SK-N-SH (cell line): Measurements from ENCODE around the gene RECK. TPM values are rescaled to one million over a fixed set of nuclear protein-coding genes. Genes with fewer than 3 reads are reported as not detected.

Source experiments
- CTCF ChIA-PET: fragments of 300-600, 350-600 bp; formaldehyde crosslinking; extraction: SDS; loops from one replicate; lab custom pipeline; 2021; lab: Yijun Ruan, JAX
- POLR2A ChIA-PET: fragments of 350-600 bp; sonication (Branson Sonifier 250); formaldehyde crosslinking; extraction: SDS; loops from one replicate; lab custom pipeline; 2020; ENCODE audit warnings: antibody characterized with exemption, inconsistent platforms; lab: Yijun Ruan, JAX
- DNase-seq: peaks from one replicate; pipeline ENCODE4 v3.0.0; 2012
- H2AFZ ChIP-seq: fragments of 200-600 bp; sonication (generic); 2 replicates; pipeline ENCODE4 v1.8.1; 2016; ENCODE audit warnings: antibody characterized with exemption, mild to moderate bottlenecking, low read depth
- H3F3A ChIP-seq: fragments of 200-600 bp; sonication (generic); replicated peaks from 2 replicates; pipeline ENCODE3; 2016; ENCODE audit warnings: antibody characterized with exemption, mild to moderate bottlenecking; ENCODE audit not compliant: insufficient read depth
- H3K27ac ChIP-seq, 2 experiments: fragments of 200-500 bp in 1 of 2; fragments of 200-600 bp in 1 of 2; sonication (Bioruptor generic) in 1 of 2; sonication (generic), shearing (Covaris generic) in 1 of 2; 2 replicates each; pipeline versions ENCODE4 v1.5.1 to v1.6.1; 2014 to 2016; ENCODE audit warnings: low read depth in 2 of 2, inconsistent platforms in 1 of 2, low read length in 1 of 2, mild to moderate bottlenecking in 1 of 2, mixed read lengths in 1 of 2
- H3K27me3 ChIP-seq: fragments of 200-600 bp; sonication (generic), shearing (Covaris generic); 2 replicates; pipeline ENCODE4 v1.6.1; 2016; ENCODE audit warnings: mixed run types; ENCODE audit not compliant: insufficient read depth
- H3K36me3 ChIP-seq, 2 experiments: fragments of 200-500 bp in 1 of 2; fragments of 200-600 bp in 1 of 2; sonication (Bioruptor generic) in 1 of 2; sonication (generic) in 1 of 2; replicated peaks in 1 of 2; 2 replicates each; pipeline versions ENCODE3 to v1.5.1; 2014 to 2016; ENCODE audit warnings: low read length in 1 of 2, mild to moderate bottlenecking in 1 of 2; ENCODE audit not compliant: insufficient read depth in 2 of 2, control insufficient read depth in 1 of 2
- H3K4me1 ChIP-seq, 2 experiments: fragments of 200-500 bp in 1 of 2; fragments of 200-600 bp in 1 of 2; sonication (Bioruptor generic) in 1 of 2; sonication (generic), shearing (Covaris generic) in 1 of 2; 2 replicates each; pipeline versions ENCODE4 v1.5.1 to v1.6.1; 2014 to 2016; ENCODE audit warnings: low read depth in 1 of 2, low read length in 1 of 2, mixed run types in 1 of 2; ENCODE audit not compliant: insufficient read depth in 2 of 2, control insufficient read depth in 1 of 2
- H3K4me2 ChIP-seq: fragments of 200-600 bp; sonication (generic), shearing (Covaris generic); 2 replicates; pipeline ENCODE4 v1.6.1; 2017; ENCODE audit warnings: mixed run types
- H3K4me3 ChIP-seq, 2 experiments: fragments of 200-500 bp in 1 of 2; fragments of 200-600 bp in 1 of 2; sonication (Bioruptor generic) in 1 of 2; sonication (generic), shearing (Covaris generic) in 1 of 2; 2 replicates each; pipeline versions ENCODE4 v1.5.1 to v1.8.1; 2014 to 2016; ENCODE audit warnings: low read depth in 2 of 2, inconsistent platforms in 1 of 2, low read length in 1 of 2, mild to moderate bottlenecking in 1 of 2, mixed read lengths in 1 of 2, moderate library complexity in 1 of 2
- H3K79me2 ChIP-seq: fragments of 200-600 bp; sonication (generic); 2 replicates; pipeline ENCODE4 v1.8.1; 2017; ENCODE audit warnings: mild to moderate bottlenecking; ENCODE audit not compliant: insufficient read depth
- H3K9ac ChIP-seq: fragments of 200-600 bp; sonication (generic); 2 replicates; pipeline ENCODE4 v1.6.1; 2017; ENCODE audit warnings: mixed run types
- H3K9me2 ChIP-seq: fragments of 200-600 bp; sonication (generic); 2 replicates; pipeline ENCODE4 v1.6.1; 2017; ENCODE audit warnings: mixed run types
- H3K9me3 ChIP-seq: fragments of 200-600 bp; sonication (generic); 2 replicates; pipeline ENCODE4 v1.6.1; 2017; ENCODE audit warnings: mixed run types, mild to moderate bottlenecking, moderate library complexity
- H4K20me1 ChIP-seq: fragments of 200-600 bp; sonication (generic); 2 replicates; pipeline ENCODE4 v1.6.1; 2017; ENCODE audit warnings: mild to moderate bottlenecking, mixed run types; ENCODE audit not compliant: insufficient read depth
- CHD2 ChIP-seq: fragments of 150-350 bp; IDR thresholded peaks from 2 replicates; pipeline ENCODE4 v1.6.1; 2018; ENCODE audit warnings: low read length; ENCODE audit not compliant: partially characterized antibody
- ELF1 ChIP-seq: IDR thresholded peaks from 2 replicates; pipeline ENCODE4 v1.4.0; 2012
- EZH2phosphoT487 ChIP-seq: fragments of 200-600 bp; sonication (generic); IDR thresholded peaks from 2 replicates; pipeline ENCODE4 v1.6.1; 2017; ENCODE audit warnings: low read depth, mixed run types, mild to moderate bottlenecking, antibody characterized with exemption, moderate library complexity, borderline replicate concordance
- FOXJ3 ChIP-seq: sonication (generic); formaldehyde crosslinking; IDR thresholded peaks from 2 replicates; pipeline ENCODE4 v1.5.1; 2020; ENCODE audit warnings: mild to moderate bottlenecking, missing genetic modification reagents
- FOXM1 ChIP-seq: IDR thresholded peaks from 2 replicates; pipeline ENCODE4 v1.4.0; 2012; ENCODE audit warnings: low read depth, mild to moderate bottlenecking
- MXI1 ChIP-seq: IDR thresholded peaks from 2 replicates; pipeline ENCODE4 v1.6.1; 2012; ENCODE audit warnings: mild to moderate bottlenecking, low read depth, low read length, improper control_type of control experiment
- NFIC ChIP-seq: IDR thresholded peaks from 2 replicates; pipeline ENCODE4 v1.4.0; 2012; ENCODE audit warnings: borderline replicate concordance
- RFX5 ChIP-seq: IDR thresholded peaks from 2 replicates; pipeline ENCODE4 v1.6.1; 2012; ENCODE audit warnings: mild to moderate bottlenecking, improper control_type of control experiment, low read length
- TCF12 ChIP-seq: IDR thresholded peaks from 2 replicates; pipeline ENCODE4 v1.4.0; 2012
- WGBS: methylation state at CpG from one replicate; pipeline ENCODE4 v1.1.6; 2017; ENCODE audit warnings: low lambda C conversion rate; 5-methylcytosine and 5-hydroxymethylcytosine counted together
- polyA plus RNA-seq, 3 experiments: library from polyadenylated mRNA; depleted of rRNA; stranded (reverse); fragments of >200 nt; gene quantifications; 2 replicates each; pipeline ENCODE4 v1.2.3, GENCODE V29; 2012
- TF ChIP-seq, protein P1 (sequence below): fragments of 200-600 bp; sonication (generic); IDR thresholded peaks from 2 replicates; pipeline ENCODE4 v1.6.1; 2017; ENCODE audit warnings: antibody characterized with exemption, mild to moderate bottlenecking, moderate library complexity
- TF ChIP-seq, protein P2 (sequence below): fragments of 150-350 bp; IDR thresholded peaks from 2 replicates; pipeline ENCODE4 v1.6.1; 2017; ENCODE audit warnings: antibody characterized with exemption, low read length, low read depth, borderline replicate concordance
- TF ChIP-seq, protein P3 (sequence below): fragments of 150-350 bp; IDR thresholded peaks from 2 replicates; pipeline ENCODE4 v1.6.1; 2016; ENCODE audit warnings: mild to moderate bottlenecking, low read depth, low read length
- TF ChIP-seq, protein P4 (sequence below): IDR thresholded peaks from 2 replicates; pipeline ENCODE4 v1.6.1; 2012; ENCODE audit warnings: mild to moderate bottlenecking, low read depth, low read length, moderate library complexity

The RECK gene
- polyA plus RNA-seq, 1 of the 3 experiments (the other 2 are of a cell fraction): 22.8 TPM

DNA sequence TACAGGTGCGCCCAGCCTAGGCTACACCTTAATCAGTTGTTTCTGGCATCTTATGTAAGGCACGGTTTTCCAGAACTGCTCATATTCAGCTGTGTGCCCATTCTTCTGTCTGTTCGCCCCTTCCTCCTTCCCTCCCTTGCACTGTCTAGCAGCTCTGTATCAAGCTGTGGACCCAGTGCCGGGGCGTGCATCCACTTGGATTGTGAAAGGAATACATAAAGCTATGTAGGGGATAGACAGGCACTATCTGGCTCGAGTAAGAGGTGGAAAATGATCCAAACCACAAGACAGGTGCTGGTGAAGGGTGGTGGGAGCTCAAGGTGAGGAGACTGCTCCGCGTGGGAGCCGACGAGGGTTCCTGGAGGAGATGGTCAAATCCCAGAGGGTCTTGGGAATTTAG lies 101.8 kb downstream of the RECK start:
- no peak overlapping the region for H3K27ac ChIP-seq
- H2AFZ ChIP-seq: no peak overlapping the region
- POLR2A ChIA-PET: interaction anchor here (2.9 kb wide), 1 partner anchor 25 kb away, joined by 12 read pairs; no protein-coding TSS in a partner anchor
- no peak for DNase-seq
- no peaks in the 10 kb centered on the region for H3F3A ChIP-seq
- peaks cover 8% of the 10 kb centered on the region for H4K20me1 ChIP-seq
- H3K79me2 ChIP-seq: peaks cover 50% of the 10 kb centered on the region
- H3K4me3 ChIP-seq: no peak overlapping the region
- peak overlapping the region; percentile 98; the same call in 1 of the 2 replicates for H3K4me2 ChIP-seq
- no peak for TF ChIP-seq RFX5
- TF ChIP-seq, protein P1, sequence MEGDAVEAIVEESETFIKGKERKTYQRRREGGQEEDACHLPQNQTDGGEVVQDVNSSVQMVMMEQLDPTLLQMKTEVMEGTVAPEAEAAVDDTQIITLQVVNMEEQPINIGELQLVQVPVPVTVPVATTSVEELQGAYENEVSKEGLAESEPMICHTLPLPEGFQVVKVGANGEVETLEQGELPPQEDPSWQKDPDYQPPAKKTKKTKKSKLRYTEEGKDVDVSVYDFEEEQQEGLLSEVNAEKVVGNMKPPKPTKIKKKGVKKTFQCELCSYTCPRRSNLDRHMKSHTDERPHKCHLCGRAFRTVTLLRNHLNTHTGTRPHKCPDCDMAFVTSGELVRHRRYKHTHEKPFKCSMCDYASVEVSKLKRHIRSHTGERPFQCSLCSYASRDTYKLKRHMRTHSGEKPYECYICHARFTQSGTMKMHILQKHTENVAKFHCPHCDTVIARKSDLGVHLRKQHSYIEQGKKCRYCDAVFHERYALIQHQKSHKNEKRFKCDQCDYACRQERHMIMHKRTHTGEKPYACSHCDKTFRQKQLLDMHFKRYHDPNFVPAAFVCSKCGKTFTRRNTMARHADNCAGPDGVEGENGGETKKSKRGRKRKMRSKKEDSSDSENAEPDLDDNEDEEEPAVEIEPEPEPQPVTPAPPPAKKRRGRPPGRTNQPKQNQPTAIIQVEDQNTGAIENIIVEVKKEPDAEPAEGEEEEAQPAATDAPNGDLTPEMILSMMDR: no peak
- TF ChIP-seq NFIC: no peak
- TF ChIP-seq MXI1: no peak
- TF ChIP-seq, protein P2, sequence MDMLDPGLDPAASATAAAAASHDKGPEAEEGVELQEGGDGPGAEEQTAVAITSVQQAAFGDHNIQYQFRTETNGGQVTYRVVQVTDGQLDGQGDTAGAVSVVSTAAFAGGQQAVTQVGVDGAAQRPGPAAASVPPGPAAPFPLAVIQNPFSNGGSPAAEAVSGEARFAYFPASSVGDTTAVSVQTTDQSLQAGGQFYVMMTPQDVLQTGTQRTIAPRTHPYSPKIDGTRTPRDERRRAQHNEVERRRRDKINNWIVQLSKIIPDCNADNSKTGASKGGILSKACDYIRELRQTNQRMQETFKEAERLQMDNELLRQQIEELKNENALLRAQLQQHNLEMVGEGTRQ: no peak
- TF ChIP-seq, protein P3, sequence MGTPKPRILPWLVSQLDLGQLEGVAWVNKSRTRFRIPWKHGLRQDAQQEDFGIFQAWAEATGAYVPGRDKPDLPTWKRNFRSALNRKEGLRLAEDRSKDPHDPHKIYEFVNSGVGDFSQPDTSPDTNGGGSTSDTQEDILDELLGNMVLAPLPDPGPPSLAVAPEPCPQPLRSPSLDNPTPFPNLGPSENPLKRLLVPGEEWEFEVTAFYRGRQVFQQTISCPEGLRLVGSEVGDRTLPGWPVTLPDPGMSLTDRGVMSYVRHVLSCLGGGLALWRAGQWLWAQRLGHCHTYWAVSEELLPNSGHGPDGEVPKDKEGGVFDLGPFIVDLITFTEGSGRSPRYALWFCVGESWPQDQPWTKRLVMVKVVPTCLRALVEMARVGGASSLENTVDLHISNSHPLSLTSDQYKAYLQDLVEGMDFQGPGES: no peak
- no peak for TF ChIP-seq FOXJ3 (CRISPR knock-in tag)
- TF ChIP-seq CHD2: no peak
- no peak for TF ChIP-seq FOXM1
- TF ChIP-seq TCF12: no peak
- no peak for TF ChIP-seq ELF1
- no peak for TF ChIP-seq EZH2phosphoT487
- TF ChIP-seq, protein P4, sequence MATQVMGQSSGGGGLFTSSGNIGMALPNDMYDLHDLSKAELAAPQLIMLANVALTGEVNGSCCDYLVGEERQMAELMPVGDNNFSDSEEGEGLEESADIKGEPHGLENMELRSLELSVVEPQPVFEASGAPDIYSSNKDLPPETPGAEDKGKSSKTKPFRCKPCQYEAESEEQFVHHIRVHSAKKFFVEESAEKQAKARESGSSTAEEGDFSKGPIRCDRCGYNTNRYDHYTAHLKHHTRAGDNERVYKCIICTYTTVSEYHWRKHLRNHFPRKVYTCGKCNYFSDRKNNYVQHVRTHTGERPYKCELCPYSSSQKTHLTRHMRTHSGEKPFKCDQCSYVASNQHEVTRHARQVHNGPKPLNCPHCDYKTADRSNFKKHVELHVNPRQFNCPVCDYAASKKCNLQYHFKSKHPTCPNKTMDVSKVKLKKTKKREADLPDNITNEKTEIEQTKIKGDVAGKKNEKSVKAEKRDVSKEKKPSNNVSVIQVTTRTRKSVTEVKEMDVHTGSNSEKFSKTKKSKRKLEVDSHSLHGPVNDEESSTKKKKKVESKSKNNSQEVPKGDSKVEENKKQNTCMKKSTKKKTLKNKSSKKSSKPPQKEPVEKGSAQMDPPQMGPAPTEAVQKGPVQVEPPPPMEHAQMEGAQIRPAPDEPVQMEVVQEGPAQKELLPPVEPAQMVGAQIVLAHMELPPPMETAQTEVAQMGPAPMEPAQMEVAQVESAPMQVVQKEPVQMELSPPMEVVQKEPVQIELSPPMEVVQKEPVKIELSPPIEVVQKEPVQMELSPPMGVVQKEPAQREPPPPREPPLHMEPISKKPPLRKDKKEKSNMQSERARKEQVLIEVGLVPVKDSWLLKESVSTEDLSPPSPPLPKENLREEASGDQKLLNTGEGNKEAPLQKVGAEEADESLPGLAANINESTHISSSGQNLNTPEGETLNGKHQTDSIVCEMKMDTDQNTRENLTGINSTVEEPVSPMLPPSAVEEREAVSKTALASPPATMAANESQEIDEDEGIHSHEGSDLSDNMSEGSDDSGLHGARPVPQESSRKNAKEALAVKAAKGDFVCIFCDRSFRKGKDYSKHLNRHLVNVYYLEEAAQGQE: no peak
- TF ChIP-seq, all 33 proteins: peak for 0
- Histone ChIP-seq H3K9ac (no peak overlapping the region), H3K9me3 (no peaks in the 10 kb centered on the region), H3K9me2 (no peaks in the 10 kb centered on the region), H3K27me3 (no peaks in the 10 kb centered on the region), H3K4me1 (peaks cover 0 to 21% of the 10 kb centered on the region in 2 experiments; a peak in 3 of 4 replicates), H3K36me3 (no peaks in the 10 kb centered on the region)
- 95% methylated on average over 10 of the region's 10 CpGs for WGBS
- CTCF ChIA-PET: interaction anchor here (2.8 to 8.1 kb wide), 2 partner anchors 28 to 36 kb away, joined by 27 to 113 read pairs; partner anchors contain the start of gene CCIN
